NCI-H510A (cell line): ENCODE data around the gene PRUNE2.
A peak's percentile ranks its signal among the peaks of the same experiment; 100 is the strongest.

Experiments used
- DNase-seq: peaks from one replicate; lab custom pipeline; 2025; lab: John Stamatoyannopoulos, UW

PRUNE2 gene

DNA sequence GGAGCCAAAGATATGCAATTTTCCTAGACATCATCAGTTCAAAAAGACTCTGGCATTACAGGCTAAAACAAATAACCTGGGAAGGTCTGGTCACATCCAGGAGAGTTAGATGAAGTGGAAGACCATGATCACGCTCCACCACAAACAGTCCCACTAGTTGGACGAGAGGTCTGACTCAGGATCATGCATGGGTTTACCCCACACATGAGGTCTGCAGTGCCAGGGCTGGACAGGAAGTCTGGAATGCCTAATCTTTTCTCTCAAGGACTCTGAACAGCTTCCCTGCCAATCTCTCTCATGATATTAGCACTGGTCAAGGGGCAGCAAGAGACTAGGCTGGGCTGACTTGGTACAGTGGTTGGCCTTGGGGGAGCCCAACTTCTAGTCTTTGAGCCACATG is 7.1 kb downstream of the PRUNE2 start:
- DNase-seq, result no peak

- no peak for DNase-seq
Measured at GRCh38 chr9:76897804-76898525, 7.9 kb downstream of the PRUNE2 start.

GRCh38 chr9:76896035-76896434 is 9.9 kb downstream of the PRUNE2 start:
- DNase-seq, result no peak

GRCh38 chr9:76895186-76895585 is 10.7 kb downstream of the PRUNE2 start:
- no peak for DNase-seq

- no peak for DNase-seq
Measured at GRCh38 chr9:76894198-76894597, 11.7 kb downstream of the PRUNE2 start.

DNA sequence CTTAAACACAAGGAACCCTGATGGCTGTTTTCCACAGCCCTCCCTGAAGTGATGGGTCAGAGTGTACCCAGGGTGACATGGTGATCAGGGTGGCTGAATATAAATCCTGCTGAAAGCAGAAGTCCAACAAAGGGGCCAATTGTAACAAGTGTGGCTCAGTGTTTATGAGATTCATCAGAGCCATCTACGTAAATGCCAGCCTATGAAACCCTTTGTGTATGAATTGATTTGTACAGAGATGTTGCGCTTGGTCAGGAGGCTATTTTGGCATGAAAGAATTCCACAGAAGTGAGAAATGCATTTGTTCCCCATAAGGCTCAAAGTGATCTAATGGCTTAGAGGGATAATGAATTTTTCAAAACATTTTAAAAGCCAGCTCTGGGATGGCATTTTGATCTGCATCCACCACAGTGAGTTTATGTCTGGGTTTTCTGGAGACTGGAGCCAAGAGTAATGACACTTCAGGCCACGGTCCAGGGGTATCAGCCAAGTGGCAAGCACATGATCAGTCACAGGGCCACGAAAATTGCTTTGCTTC is 12.4 kb downstream of the PRUNE2 start:
- no peak for DNase-seq

- peak; percentile 48 for DNase-seq
Measured at GRCh38 chr9:76891874-76892273, 14.0 kb downstream of the PRUNE2 start.

DNA sequence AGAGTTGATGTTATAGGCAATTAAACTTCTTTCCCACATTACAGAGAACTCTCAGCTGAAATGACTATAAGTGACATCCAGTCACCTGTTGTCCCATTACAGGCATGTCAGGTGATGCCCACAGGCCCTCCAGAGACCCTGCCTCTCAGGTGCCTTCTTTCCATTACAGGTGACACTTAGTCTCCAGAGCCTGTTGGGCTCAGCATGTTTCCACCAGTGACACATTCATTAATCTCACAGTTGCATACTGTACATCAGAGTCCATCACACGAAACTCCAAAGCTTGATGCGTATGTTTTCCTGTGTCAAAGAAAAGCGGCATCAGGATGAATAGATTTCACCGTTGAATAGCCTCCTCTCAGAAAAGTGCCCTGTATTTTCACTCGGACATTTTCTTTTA is 14.6 kb downstream of the PRUNE2 start:
- no peak for DNase-seq

DNA sequence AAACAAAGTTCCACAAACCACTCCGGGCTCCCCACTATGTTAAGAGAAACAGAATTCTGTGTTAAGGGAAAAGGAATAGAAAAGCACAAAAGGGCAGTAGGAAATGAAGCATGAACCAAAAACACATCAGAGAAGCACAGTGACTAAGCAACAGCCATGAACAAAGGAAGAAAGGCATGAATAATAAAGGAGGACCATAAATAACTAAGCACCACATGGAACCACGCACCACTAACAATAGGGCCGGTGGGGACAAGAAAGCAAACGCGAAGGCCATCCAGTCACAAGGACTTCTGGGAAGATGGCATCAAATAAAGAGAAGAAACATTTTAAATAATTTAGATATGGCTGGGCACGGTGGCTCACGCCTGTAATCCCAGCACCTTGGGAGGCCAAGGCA is 18.0 kb downstream of the PRUNE2 start:
- DNase-seq, result no peak

- DNase-seq, result no peak
Measured at GRCh38 chr9:76887003-76887821, 18.7 kb downstream of the PRUNE2 start.

- no peak for DNase-seq
Measured at GRCh38 chr9:76886318-76886717, 19.6 kb downstream of the PRUNE2 start.

DNA sequence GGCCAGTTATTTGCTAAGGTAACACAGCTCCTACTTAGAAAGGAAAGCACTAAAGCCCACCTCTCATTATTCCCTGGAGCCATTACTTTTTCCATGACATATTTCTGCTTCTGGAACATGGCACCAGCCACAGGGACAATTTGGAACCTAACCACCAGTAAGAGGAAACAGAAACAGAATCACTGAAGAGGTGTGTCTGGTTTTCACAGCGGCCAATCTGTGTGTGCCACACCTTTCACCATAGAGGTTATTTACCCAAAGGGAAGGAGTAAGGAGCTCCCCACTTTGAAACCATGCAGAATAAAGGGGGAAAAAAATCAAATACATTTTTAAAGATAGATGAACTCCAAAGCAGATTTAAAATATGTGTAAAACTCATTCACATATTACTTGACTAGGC is 21.1 kb downstream of the PRUNE2 start:
- DNase-seq, result no peak

- no peak for DNase-seq
Measured at GRCh38 chr9:76883341-76883855, 22.5 kb downstream of the PRUNE2 start.

- DNase-seq, result no peak
Measured at GRCh38 chr9:76882686-76883085, 23.2 kb downstream of the PRUNE2 start.

DNA sequence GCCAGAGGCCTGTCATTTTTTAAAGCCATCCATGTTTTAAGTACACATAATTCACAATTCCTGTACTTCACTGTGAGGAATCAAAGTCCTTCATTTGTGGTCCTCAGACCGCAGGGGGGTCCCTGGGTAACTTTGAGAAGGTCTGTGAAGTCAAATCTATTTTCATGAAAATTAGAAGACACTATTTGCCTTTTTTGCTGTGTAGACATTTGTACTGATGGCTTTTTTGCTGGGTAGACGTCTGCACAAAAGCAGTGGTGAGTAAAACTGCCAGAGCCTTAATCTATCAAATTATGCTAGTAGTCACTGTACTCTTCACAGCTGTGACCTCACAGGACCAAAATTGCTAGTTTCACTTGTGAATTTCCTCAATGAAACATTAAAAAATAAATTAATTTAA is 25.7 kb downstream of the PRUNE2 start:
- DNase-seq, result no peak

GRCh38 chr9:76878933-76879332 is 27.0 kb downstream of the PRUNE2 start:
- DNase-seq, result no peak

- no peak for DNase-seq
Measured at GRCh38 chr9:76877961-76878360, 28.0 kb downstream of the PRUNE2 start.

- DNase-seq, result no peak
Measured at GRCh38 chr9:76876098-76876497, 29.8 kb downstream of the PRUNE2 start.

- DNase-seq, result no peak
Measured at GRCh38 chr9:76873821-76874220, 32.1 kb downstream of the PRUNE2 start.

DNA sequence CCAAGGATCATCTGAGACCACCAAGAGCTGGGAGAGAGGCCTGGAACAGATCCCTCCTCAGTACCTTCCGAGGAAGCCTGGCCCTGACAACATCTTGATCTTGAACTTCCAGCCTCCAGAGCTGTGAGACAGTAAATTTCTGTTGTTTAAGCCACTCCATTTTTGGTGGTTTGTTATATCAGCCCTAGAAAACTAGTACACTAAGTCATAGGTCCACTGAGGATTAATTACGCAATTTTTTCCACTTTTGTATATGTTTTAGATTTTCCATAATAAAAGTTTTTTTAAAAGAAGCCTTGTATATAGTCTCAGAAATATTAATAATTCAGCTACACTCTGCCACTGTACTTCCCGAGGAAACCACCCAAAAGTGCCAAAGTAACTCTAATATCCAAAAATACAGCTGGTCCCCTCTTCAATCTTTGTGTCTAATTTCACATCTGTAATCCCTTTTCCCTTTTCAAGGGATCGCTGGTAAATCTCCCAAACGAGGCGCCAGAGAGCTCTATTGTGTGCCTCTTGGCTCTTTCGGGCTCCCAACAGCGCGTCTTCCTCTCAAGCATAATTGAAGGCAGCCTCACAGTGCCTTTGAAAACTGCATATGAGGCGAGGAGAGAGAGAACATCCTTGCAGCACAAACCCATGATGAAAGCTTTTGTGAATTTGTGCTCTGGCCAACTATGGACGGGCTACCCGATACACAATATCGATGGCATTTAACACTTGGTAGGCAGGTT is 32.7 kb downstream of the PRUNE2 start:
- DNase-seq, result no peak

DNA sequence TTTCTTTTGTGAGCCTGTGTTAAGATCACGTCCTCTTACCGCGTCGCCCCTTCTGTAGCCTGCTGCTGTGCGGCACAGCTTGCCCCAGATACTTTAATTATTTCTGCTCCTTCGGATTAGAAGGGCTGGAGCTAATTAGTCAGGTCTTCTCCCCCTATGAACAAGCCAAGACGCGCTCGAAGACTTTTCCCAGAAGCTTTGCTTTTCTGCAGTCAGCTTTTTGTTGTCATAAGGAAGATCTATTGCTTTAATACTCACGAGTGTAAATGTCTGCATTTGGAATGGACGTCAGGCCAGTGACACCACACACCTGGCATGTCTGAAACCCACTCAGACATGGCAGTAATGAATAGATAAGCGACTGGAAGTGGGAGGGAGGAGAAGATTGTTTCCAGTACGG is 37.0 kb downstream of the PRUNE2 start:
- DNase-seq, result no peak

GRCh38 chr9:76866689-76867088 is 39.2 kb downstream of the PRUNE2 start:
- no peak for DNase-seq
